ENCODE data around the gene PSMD7.

- TF ChIP-seq CTCF (IDR thresholded peaks at IDR 0.05; ENCODE audit: insufficient read depth, low read depth, low read length) (no peak), EZH2 (IDR thresholded peaks at IDR 0.05; ENCODE audit: insufficient read depth, low read length) (no peak)
Observed at GRCh38 chr16:74321356-74321755, 24.7 kb downstream of the PSMD7 start.
